IMR-90 (cell line): ENCODE measurements around the gene STATH.

Experiments used
- BHLHE40 ChIP-seq: fragments of 150-350 bp; IDR thresholded peaks from 2 replicates; pipeline ENCODE4 v1.6.1; 2016; ENCODE audit warnings: mild to moderate bottlenecking, low read depth, low read length
- RAD21 ChIP-seq: IDR thresholded peaks from 2 replicates; pipeline ENCODE4 v1.6.1; 2012; ENCODE audit warnings: low read length, improper control_type of control experiment
- TF ChIP-seq, protein P1 (sequence below): conservative IDR thresholded peaks from 2 replicates; pipeline ENCODE4 v1.5.1; 2012; ENCODE audit warnings: mild to moderate bottlenecking, low read depth, low read length, improper control_type of control experiment

DNA sequence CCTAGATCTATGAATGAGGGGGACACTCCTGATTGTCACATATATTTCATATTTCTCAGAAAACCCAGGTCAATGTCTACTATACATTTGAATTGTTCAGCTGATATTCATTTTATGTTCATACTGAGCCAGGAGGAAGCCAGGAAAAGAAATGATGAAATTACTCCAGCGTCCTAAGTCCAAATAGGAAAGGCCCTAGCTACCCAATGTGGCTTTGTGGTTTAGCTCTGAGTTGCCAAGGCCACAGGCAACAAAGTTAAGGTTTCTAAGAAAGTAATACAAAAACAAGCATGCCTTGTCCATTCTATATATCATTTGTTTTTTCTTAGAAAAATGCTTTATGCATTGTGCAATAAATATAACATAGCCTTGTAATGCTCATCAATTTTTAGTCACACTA lies 25.7 kb upstream of the STATH start:
- TF ChIP-seq, protein P1, sequence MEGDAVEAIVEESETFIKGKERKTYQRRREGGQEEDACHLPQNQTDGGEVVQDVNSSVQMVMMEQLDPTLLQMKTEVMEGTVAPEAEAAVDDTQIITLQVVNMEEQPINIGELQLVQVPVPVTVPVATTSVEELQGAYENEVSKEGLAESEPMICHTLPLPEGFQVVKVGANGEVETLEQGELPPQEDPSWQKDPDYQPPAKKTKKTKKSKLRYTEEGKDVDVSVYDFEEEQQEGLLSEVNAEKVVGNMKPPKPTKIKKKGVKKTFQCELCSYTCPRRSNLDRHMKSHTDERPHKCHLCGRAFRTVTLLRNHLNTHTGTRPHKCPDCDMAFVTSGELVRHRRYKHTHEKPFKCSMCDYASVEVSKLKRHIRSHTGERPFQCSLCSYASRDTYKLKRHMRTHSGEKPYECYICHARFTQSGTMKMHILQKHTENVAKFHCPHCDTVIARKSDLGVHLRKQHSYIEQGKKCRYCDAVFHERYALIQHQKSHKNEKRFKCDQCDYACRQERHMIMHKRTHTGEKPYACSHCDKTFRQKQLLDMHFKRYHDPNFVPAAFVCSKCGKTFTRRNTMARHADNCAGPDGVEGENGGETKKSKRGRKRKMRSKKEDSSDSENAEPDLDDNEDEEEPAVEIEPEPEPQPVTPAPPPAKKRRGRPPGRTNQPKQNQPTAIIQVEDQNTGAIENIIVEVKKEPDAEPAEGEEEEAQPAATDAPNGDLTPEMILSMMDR: no peak
- TF ChIP-seq RAD21: no peak
- TF ChIP-seq BHLHE40: no peak
